Measurements from ENCODE around the gene PDLIM5. TPM values are rescaled to one million over a fixed set of nuclear protein-coding genes. Genes with fewer than 3 reads are reported as not detected.
A peak's percentile ranks its signal among the peaks of the same experiment; 100 is the strongest.

Gene PDLIM5
- total RNA-seq, 1 donor from 2014 or later: 142 TPM

GRCh38 chr4:94428884-94429283, 22.9 kb upstream of the PDLIM5 start:
- peak; percentile 80 for ATAC-seq

GRCh38 chr4:94430406-94430805, 21.3 kb upstream of the PDLIM5 start:
- no peak for ATAC-seq

- no peak for ATAC-seq
Observed at GRCh38 chr4:94431388-94431787, 20.4 kb upstream of the PDLIM5 start.

- no peak for ATAC-seq
Observed at GRCh38 chr4:94434505-94434904, 17.2 kb upstream of the PDLIM5 start.

GRCh38 chr4:94435874-94436273, 15.9 kb upstream of the PDLIM5 start:
- ATAC-seq: no peak

- ATAC-seq: no peak
Observed at GRCh38 chr4:94436512-94436911, 15.2 kb upstream of the PDLIM5 start.

- ATAC-seq: no peak
Observed at GRCh38 chr4:94439606-94440005, 12.1 kb upstream of the PDLIM5 start.

- no peak for ATAC-seq
Observed at GRCh38 chr4:94441838-94442237, 9.9 kb upstream of the PDLIM5 start.

GRCh38 chr4:94442251-94442650, 9.5 kb upstream of the PDLIM5 start:
- no peak for ATAC-seq

- ATAC-seq: peak; percentile 87
Observed at GRCh38 chr4:94446386-94446785, 5.4 kb upstream of the PDLIM5 start.

GRCh38 chr4:94447754-94448411, 3.9 kb upstream of the PDLIM5 start:
- no peak for ATAC-seq

- ATAC-seq: no peak
Observed at GRCh38 chr4:94448815-94449375, 2.8 kb upstream of the PDLIM5 start.

- no peak for ATAC-seq
Observed at GRCh38 chr4:94451051-94451694, 569 bp upstream of the PDLIM5 start.

GRCh38 chr4:94452476-94453371, 982 bp downstream of the PDLIM5 start:
- peak; percentile 86 for ATAC-seq

- ATAC-seq: no peak
Observed at GRCh38 chr4:94453391-94453963, 1.7 kb downstream of the PDLIM5 start.

- peak; percentile 32 for ATAC-seq
Observed at GRCh38 chr4:94454405-94454804, 2.7 kb downstream of the PDLIM5 start.

- ATAC-seq: peak; percentile 44
Observed at GRCh38 chr4:94455081-94455480, 3.3 kb downstream of the PDLIM5 start.

- no peak for ATAC-seq
Observed at GRCh38 chr4:94457692-94458106, 6.0 kb downstream of the PDLIM5 start.

GRCh38 chr4:94458682-94459081, 6.9 kb downstream of the PDLIM5 start:
- ATAC-seq: no peak

GRCh38 chr4:94459462-94460161, 7.9 kb downstream of the PDLIM5 start:
- no peak for ATAC-seq

- ATAC-seq: no peak
Observed at GRCh38 chr4:94461506-94461905, 9.8 kb downstream of the PDLIM5 start.

- ATAC-seq: peak; percentile 67
Observed at GRCh38 chr4:94462572-94462971, 10.8 kb downstream of the PDLIM5 start.
